HCT116 (cell line): ENCODE results near the gene ERC1. TPM values are rescaled to one million over a fixed set of nuclear protein-coding genes. Genes with fewer than 3 reads are reported as not detected.
"Not testable (repeated sequence)": the region's sequence is repeated elsewhere in the genome, so short reads cannot be mapped to it uniquely, and the experiment has no call there.

Experiments used
- ATAC-seq: fragments of 200-7000 bp; cut with Tn5 transposase; 2 replicates; pipeline ENCODE4 v1.9.1; 2020; ENCODE audit warnings: mild to moderate bottlenecking, moderate library complexity
- BruUV-seq: library from RNA; stranded (reverse); fragments of 400-500 nt; replicated peaks from 2 replicates; lab custom pipeline; 2021; lab: Mats Ljungman, UMichigan
- CTCF ChIA-PET: fragments of 300-600 bp; sonication (Branson Sonifier 250); formaldehyde crosslinking; loops from one replicate; lab custom pipeline; 2021; ENCODE audit warnings: antibody characterized with exemption; lab: Charles Lee
- POLR2A ChIA-PET: fragments of 300-600, 350-600 bp; sonication (Branson Sonifier 250); formaldehyde crosslinking; loops from one replicate; lab custom pipeline; 2021; ENCODE audit warnings: antibody characterized with exemption; lab: Charles Lee
- RAD21 ChIA-PET, 2 experiments: fragments of 300-600 bp; sonication (Branson Sonifier 250); formaldehyde crosslinking; loops; one replicate each; lab custom pipeline; 2023; ENCODE audit warnings: low total read pairs in 2 of 2; ENCODE audit not compliant: uncharacterized antibody in 2 of 2, unreplicated experiment in 2 of 2, low non-redundant PET in 1 of 2; lab: Charles Lee
- DNase-seq: peaks from one replicate; pipeline ENCODE4 v3.0.0-alpha.2; 2010; ENCODE audit warnings: low read depth, low spot score
- H2AFZ ChIP-seq: fragments of 200-600 bp; shearing (Covaris generic), sonication (generic); 2 replicates; pipeline ENCODE4 v1.6.1; 2017; ENCODE audit warnings: low read depth, mixed run types, mixed read lengths, antibody characterized with exemption, low read length; ENCODE audit not compliant: poor library complexity, severe bottlenecking
- H3K27ac ChIP-seq: 2 replicates; pipeline ENCODE4 v1.5.1; 2012; ENCODE audit warnings: low read depth, low read length
- H3K27me3 ChIP-seq: fragments of 200-600 bp; sonication (generic); 2 replicates; pipeline ENCODE4 v1.6.1; 2016; ENCODE audit warnings: mixed run types, low read length, mixed read lengths; ENCODE audit not compliant: insufficient read depth
- H3K36me3 ChIP-seq, 2 experiments: fragments of 200-500 bp in 1 of 2; fragments of 200-600 bp in 1 of 2; sonication (Bioruptor generic) in 1 of 2; sonication (generic) in 1 of 2; 2 replicates each; pipeline versions ENCODE4 v1.5.1 to v1.6.1; 2014 to 2016; ENCODE audit warnings: low read length in 2 of 2, inconsistent platforms in 1 of 2, mixed read lengths in 1 of 2, mixed run types in 1 of 2; ENCODE audit not compliant: insufficient read depth in 2 of 2, control insufficient read depth in 1 of 2
- H3K4me1 ChIP-seq, 2 experiments: fragments of 200-600 bp in 1 of 2; sonication (generic) in 1 of 2; 2 replicates each; pipeline versions ENCODE4 v1.5.1 to v1.6.1; 2012 to 2017; ENCODE audit warnings: low read length in 2 of 2, inconsistent platforms in 1 of 2, mild to moderate bottlenecking in 1 of 2, mixed read lengths in 1 of 2, mixed run types in 1 of 2, moderate library complexity in 1 of 2; ENCODE audit not compliant: insufficient read depth in 2 of 2, control insufficient read depth in 1 of 2
- H3K4me2 ChIP-seq: fragments of 200-600 bp; sonication (generic); 2 replicates; pipeline ENCODE4 v1.6.1; 2017; ENCODE audit warnings: mixed run types, low read length, mixed read lengths
- H3K4me3 ChIP-seq, 2 experiments: fragments of 200-600 bp in 1 of 2; sonication (generic) in 1 of 2; replicated peaks in 1 of 2; 2 replicates each; pipeline ENCODE4 v1.5.1; 2011 to 2016; ENCODE audit warnings: low read length in 2 of 2, control low read depth in 1 of 2, low read depth in 1 of 2, mild to moderate bottlenecking in 1 of 2, mixed read lengths in 1 of 2, mixed run types in 1 of 2
- H3K79me2 ChIP-seq: fragments of 200-600 bp; sonication (generic); 2 replicates; pipeline ENCODE4 v1.6.1; 2017; ENCODE audit warnings: mild to moderate bottlenecking, mixed run types, low read length, moderate library complexity, mixed read lengths; ENCODE audit not compliant: insufficient read depth
- H3K9ac ChIP-seq: fragments of 200-600 bp; sonication (generic); 2 replicates; pipeline ENCODE4 v1.6.1; 2016; ENCODE audit warnings: low read length, mixed read lengths
- H3K9me2 ChIP-seq: fragments of 200-600 bp; sonication (generic), shearing (Covaris generic); 2 replicates; pipeline ENCODE4 v1.6.1; 2017; ENCODE audit warnings: mixed run types, mild to moderate bottlenecking, moderate library complexity; ENCODE audit not compliant: insufficient read depth
- H3K9me3 ChIP-seq, 2 experiments: fragments of 200-500 bp in 1 of 2; fragments of 200-600 bp in 1 of 2; sonication (Bioruptor generic) in 1 of 2; sonication (generic) in 1 of 2; 2 replicates each; pipeline ENCODE4 v1.6.1; 2014 to 2017; ENCODE audit warnings: low read length in 2 of 2, mixed read lengths in 2 of 2, inconsistent platforms in 1 of 2, low read depth in 1 of 2, mild to moderate bottlenecking in 1 of 2, mixed run types in 1 of 2, moderate library complexity in 1 of 2; ENCODE audit not compliant: control insufficient read depth in 1 of 2, insufficient read depth in 1 of 2
- H4K20me1 ChIP-seq: fragments of 200-600 bp; sonication (generic), shearing (Covaris generic); 2 replicates; pipeline ENCODE4 v1.6.1; 2017; ENCODE audit warnings: mixed run types, mild to moderate bottlenecking, moderate library complexity; ENCODE audit not compliant: insufficient read depth
- CTCF ChIP-seq, 3 experiments: fragments of 200-600 bp in 1 of 3; sonication (generic) in 1 of 3; IDR thresholded peaks in 2 of 3; conservative IDR thresholded peaks in 1 of 3; 2 replicates each; pipeline ENCODE4 v1.5.1; 2012 to 2017; ENCODE audit warnings: low read depth in 2 of 3, low read length in 2 of 3, antibody characterized with exemption in 1 of 3, borderline replicate concordance in 1 of 3, control low read depth in 1 of 3, mild to moderate bottlenecking in 1 of 3, mixed read lengths in 1 of 3, mixed run types in 1 of 3, moderate library complexity in 1 of 3; ENCODE audit not compliant: insufficient read depth in 1 of 3
- POLR2AphosphoS5 ChIP-seq: IDR thresholded peaks from 2 replicates; pipeline ENCODE4 v1.6.1; 2011; ENCODE audit warnings: mild to moderate bottlenecking, low read depth, low read length, moderate library complexity
- RAD21 ChIP-seq: IDR thresholded peaks from 2 replicates; pipeline ENCODE4 v1.6.1; 2012; ENCODE audit warnings: low read depth, mild to moderate bottlenecking
- SIN3A ChIP-seq: IDR thresholded peaks from 2 replicates; pipeline ENCODE4 v1.6.1; 2012; ENCODE audit warnings: low read depth
- SP1 ChIP-seq: IDR thresholded peaks from 2 replicates; pipeline ENCODE4 v1.6.1; 2012; ENCODE audit warnings: low read depth
- SRF ChIP-seq: IDR thresholded peaks from 2 replicates; pipeline ENCODE4 v1.6.1; 2012; ENCODE audit warnings: low read depth
- YY1 ChIP-seq: IDR thresholded peaks from 2 replicates; pipeline ENCODE4 v1.6.1; 2011; ENCODE audit warnings: low read length, low read depth, moderate library complexity, mild to moderate bottlenecking; ENCODE audit not compliant: insufficient replicate concordance; ENCODE audit errors: extremely low read depth
- ZFX ChIP-seq: fragments of 450-650 bp; IDR thresholded peaks from 2 replicates; pipeline ENCODE4 v1.6.1; 2017
- intact Hi-C: fragments of 100-400 bp; cut with micrococcal nuclease; formaldehyde crosslinking; loops from 2 replicates; pipeline ENCODE4 v1.10.0; 2022
- total RNA-seq: library from RNA; stranded (reverse); gene quantifications from one replicate; pipeline ENCODE4 v1.2.1, GENCODE V29; 2021; ENCODE audit not compliant: unreplicated experiment

ERC1 gene
- total RNA-seq, 1 experiment from 2014 or later, result 41.9 TPM

- BruUV-seq, H3K4me1 ChIP-seq, H4K20me1 ChIP-seq, H3K36me3 ChIP-seq, H3K27ac ChIP-seq, DNase-seq, H3K79me2 ChIP-seq, H3K27me3 ChIP-seq, RAD21 ChIA-PET, intact Hi-C loops, H3K4me2 ChIP-seq, H2AFZ ChIP-seq, H3K9ac ChIP-seq, H3K4me3 ChIP-seq, H3K9me3 ChIP-seq, ATAC-seq, CTCF ChIA-PET, POLR2A ChIA-PET, H3K9me2 ChIP-seq: not testable (repeated sequence)
Observed at GRCh38 chr12:1316991-1317390, 326.0 kb downstream of the ERC1 start.

DNA sequence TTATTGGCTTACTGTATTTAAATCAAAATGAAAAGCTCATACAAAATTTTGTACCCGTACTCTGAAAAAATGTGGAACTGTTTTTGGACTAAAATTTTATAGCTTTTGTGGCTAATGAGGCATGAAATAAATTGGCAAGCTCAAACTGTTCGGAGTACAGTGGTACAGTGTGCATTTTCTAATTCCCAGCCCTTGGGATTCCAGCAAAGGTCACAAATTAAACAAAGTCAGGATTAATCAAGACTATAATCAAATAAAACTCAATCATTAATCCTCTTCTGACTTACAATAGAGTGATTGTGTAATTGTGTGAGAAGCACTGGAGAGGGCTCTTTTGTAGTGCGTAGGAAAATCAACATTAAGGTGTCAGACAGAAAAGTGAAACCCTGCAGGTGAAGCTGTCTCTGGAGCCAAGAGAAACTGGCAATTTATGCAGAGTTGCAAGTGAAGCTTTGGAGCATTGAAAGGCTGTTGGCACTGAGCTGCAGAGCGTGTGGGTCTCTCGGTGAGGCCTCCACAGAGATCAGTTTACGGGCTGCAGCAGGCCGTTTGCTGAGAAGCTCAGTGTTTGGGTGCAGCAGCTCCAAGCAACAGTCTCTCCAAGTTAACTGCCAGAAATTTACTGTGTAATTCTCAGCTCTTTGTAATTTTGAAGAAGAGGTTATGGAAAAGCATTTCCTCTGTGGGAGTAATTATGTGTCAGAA is 327.5 kb downstream of the ERC1 start:
- ChIA-PET CTCF (no interaction called here), POLR2A (no interaction called here), RAD21 (no interaction called here)
- DNase-seq (no peak), ATAC-seq (no peak)
- Histone ChIP-seq H4K20me1 (no peaks in the 10 kb centered on the region), H3K4me2 (no peak overlapping the region), H3K4me3 (no peak overlapping the region), H3K27ac (no peak overlapping the region), H3K9me3 (no peaks in the 10 kb centered on the region), H3K27me3 (no peaks in the 10 kb centered on the region), H3K36me3 (no peaks in the 10 kb centered on the region), H3K79me2 (no peaks in the 10 kb centered on the region), H3K9ac (no peak overlapping the region), H3K4me1 (no peaks in the 10 kb centered on the region; a peak in 1 of 4 replicates), H2AFZ (no peak overlapping the region), H3K9me2 (no peaks in the 10 kb centered on the region)
- intact Hi-C loops, result no loop called here
- BruUV-seq, result no TSS peak
- TF ChIP-seq YY1 (no peak), POLR2AphosphoS5 (no peak), SIN3A (no peak), ZFX (no peak), RAD21 (no peak), SRF (no peak), SP1 (no peak), CTCF (IDR thresholded peaks at IDR 0.05 in 2 of 3, conservative IDR thresholded peaks at IDR 0.05 in 1 of 3; ENCODE audit: borderline replicate concordance in 1 of 3, insufficient read depth in 1 of 3, low read depth in 2 of 3, low read length in 2 of 3) (no peak)
